Heart left ventricle (tissue), 16 donors: ENCODE data around the gene NADSYN1. TPM values are rescaled to one million over a fixed set of nuclear protein-coding genes. Genes with fewer than 3 reads are reported as not detected.

Source experiments
- ATAC-seq, 4 donors: fragments of 200-7000 bp; cut with Tn5 transposase; one replicate each; pipeline ENCODE4 v1.9.1; 2020 to 2022; ENCODE audit warnings: moderate library complexity in 4 of 4, mild to moderate bottlenecking in 3 of 4, moderate number of reproducible peaks in 1 of 4
- DNase-seq, 5 donors: peaks; one replicate each; pipeline ENCODE4 v3.0.0-alpha.2; 2020
- H3K27ac ChIP-seq, 12 donors: fragments of 200-600 bp; sonication (generic) in 4 of 12; one replicate each; pipeline versions ENCODE4 v1.5.0 to v1.8.0; 2016 to 2022; ENCODE audit warnings: mild to moderate bottlenecking in 2 of 12
- H3K27me3 ChIP-seq, 9 donors: fragments of 200-600 bp; sonication (generic) in 2 of 9; one replicate each; pipeline versions ENCODE4 v1.5.1 to v1.8.0; 2016 to 2022; ENCODE audit warnings: mild to moderate bottlenecking in 3 of 9
- H3K36me3 ChIP-seq, 9 donors: fragments of 200-600 bp; sonication (generic) in 2 of 9; one replicate each; pipeline versions ENCODE4 v1.5.0 to v1.8.0; 2018 to 2022; ENCODE audit warnings: mild to moderate bottlenecking in 2 of 9
- H3K4me1 ChIP-seq, 12 donors: fragments of 200-600 bp; sonication (generic) in 4 of 12; one replicate each; pipeline versions ENCODE4 v1.5.0 to v1.8.0; 2016 to 2022; ENCODE audit warnings: mild to moderate bottlenecking in 3 of 12
- H3K4me3 ChIP-seq, 12 donors: fragments of 200-600 bp; sonication (generic) in 4 of 12; one replicate each; pipeline versions ENCODE4 v1.5.0 to v1.8.0; 2017 to 2022; ENCODE audit warnings: mild to moderate bottlenecking in 9 of 12, moderate library complexity in 4 of 12
- H3K9me3 ChIP-seq, 12 donors: fragments of 200-600 bp; sonication (generic) in 4 of 12; one replicate each; pipeline versions ENCODE4 v1.5.0 to v1.8.0; 2016 to 2022; ENCODE audit warnings: mild to moderate bottlenecking in 1 of 12
- POLR2A ChIP-seq, 2 donors: fragments of 450-650 bp; IDR thresholded peaks; one replicate each; pipeline ENCODE4 v1.6.1; 2017; ENCODE audit warnings: antibody characterized with exemption in 2 of 2, mild to moderate bottlenecking in 2 of 2, moderate library complexity in 2 of 2
- WGBS, 4 donors: extraction: QIAGEN DNeasy Blood & Tissue Kit in 2 of 4; methylation state at CpG; one replicate each; pipeline versions ENCODE4 v1.1.5 to v1.1.7; 2013 to 2018; 5-methylcytosine and 5-hydroxymethylcytosine counted together
- intact Hi-C, 10 donors: fragments of 100-400 bp; cut with DNase I; formaldehyde crosslinking; loops; one replicate each; pipeline versions ENCODE4 v1.11.1 to v1.14.2; 2022
- polyA plus RNA-seq, 2 donors: library from polyadenylated mRNA; stranded (reverse); fragments of 200-250 nt; gene quantifications; one replicate each; pipeline ENCODE4 v1.2.3, GENCODE V29; 2013
- total RNA-seq, 9 donors: library from RNA; depleted of rRNA in 2 of 9; stranded (reverse); fragments of >200 nt in 2 of 9; fragmentation: NEBNext Ultra II Directional in 3 of 9; extraction: Animal tissue kit (Norgen Biotek cat#: 25700) in 3 of 9; gene quantifications; one replicate each; pipeline versions ENCODE4 v1.1.0 to v1.2.4, GENCODE V29; 2016 to 2023
- TF ChIP-seq, protein P1 (sequence below), 12 donors: fragments of 200-600 bp; sonication (generic) in 4 of 12; IDR thresholded peaks; one replicate each; pipeline versions ENCODE4 v1.5.0 to v1.8.0; 2018 to 2022; ENCODE audit warnings: antibody characterized with exemption in 12 of 12, mild to moderate bottlenecking in 5 of 12
- donor health status: ischemic (EF 13 %, LVEDD 7.1; RV severe dilation, severe dysfunction).
- donor health status: healthy with polysubstance abuse.
- donor health status: DM: no; HTN: yes; CAD: no.
- donor health status: DM: no; HTN: no; CAD: no.
- donor health status: ischemic (EF 25% LVEDD 6.9; RV normal size, moderate dysfunction).
- donor health status: ischemic (EF 25% LVEDD 5.7; RV mildly dilated, moderate dysfunction).
- donor health status: healthy.
- donor health status: DM: yes; HTN: yes; CAD: no.
- donor health status: ischemic (EF 35%, LVEDD 5.7; RV mildly dilated, moderate dysfunction).
- donor health status: nonischemic (EF 11% LVEDD 7.7; RV severe dilation, severe dysfunction).
- donor health status: DM: yes; HTN: yes; CAD: no.
- donor health status: PGD.
- donor health status: ischemic (EF 29% LVEDD 5.4; RV normal size, mild dysfunction).
- donor health status: nonischemic (EF 23%, LVEDD 6.1; RV moderate dilation, normal function).

NADSYN1 gene
- total and polyA plus RNA-seq, 11 donors: 11.4 to 41.9 (median 19.4) TPM

DNA sequence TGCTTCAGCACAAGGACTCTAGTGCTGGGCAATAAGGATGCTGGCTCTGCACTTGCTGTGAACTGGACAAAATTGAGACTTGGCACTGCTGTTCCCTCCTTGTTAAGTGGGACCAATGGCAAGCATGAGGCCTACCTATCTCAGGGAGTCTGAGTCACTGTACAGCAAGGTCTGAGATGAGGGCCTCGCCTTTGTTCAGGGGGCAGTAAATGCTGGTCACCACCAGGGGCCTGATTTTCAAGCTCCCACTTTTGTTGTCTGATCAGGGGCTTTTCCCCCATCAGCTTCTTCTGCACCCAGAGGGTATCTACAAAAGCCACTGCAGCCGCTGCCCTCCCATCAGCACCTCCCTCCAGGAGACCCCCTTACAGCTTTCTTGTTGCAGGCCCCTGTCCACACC, 27.6 kb upstream of the NADSYN1 start:
- H3K27me3 ChIP-seq: no peaks in the 10 kb centered on the region
- H3K36me3 ChIP-seq: no peaks in the 10 kb centered on the region
- H3K4me1 ChIP-seq: peaks cover 0 to 5% (median 0%) of the 10 kb centered on the region in 12 donors
- H3K27ac ChIP-seq: no peak overlapping the region
- no peak for TF ChIP-seq POLR2A (IDR thresholded peaks at IDR 0.05)
- TF ChIP-seq, protein P1, sequence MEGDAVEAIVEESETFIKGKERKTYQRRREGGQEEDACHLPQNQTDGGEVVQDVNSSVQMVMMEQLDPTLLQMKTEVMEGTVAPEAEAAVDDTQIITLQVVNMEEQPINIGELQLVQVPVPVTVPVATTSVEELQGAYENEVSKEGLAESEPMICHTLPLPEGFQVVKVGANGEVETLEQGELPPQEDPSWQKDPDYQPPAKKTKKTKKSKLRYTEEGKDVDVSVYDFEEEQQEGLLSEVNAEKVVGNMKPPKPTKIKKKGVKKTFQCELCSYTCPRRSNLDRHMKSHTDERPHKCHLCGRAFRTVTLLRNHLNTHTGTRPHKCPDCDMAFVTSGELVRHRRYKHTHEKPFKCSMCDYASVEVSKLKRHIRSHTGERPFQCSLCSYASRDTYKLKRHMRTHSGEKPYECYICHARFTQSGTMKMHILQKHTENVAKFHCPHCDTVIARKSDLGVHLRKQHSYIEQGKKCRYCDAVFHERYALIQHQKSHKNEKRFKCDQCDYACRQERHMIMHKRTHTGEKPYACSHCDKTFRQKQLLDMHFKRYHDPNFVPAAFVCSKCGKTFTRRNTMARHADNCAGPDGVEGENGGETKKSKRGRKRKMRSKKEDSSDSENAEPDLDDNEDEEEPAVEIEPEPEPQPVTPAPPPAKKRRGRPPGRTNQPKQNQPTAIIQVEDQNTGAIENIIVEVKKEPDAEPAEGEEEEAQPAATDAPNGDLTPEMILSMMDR (IDR thresholded peaks at IDR 0.05): no peak
- H3K9me3 ChIP-seq: peaks cover 0 to 7% (median 0%) of the 10 kb centered on the region in 12 donors
- no peak for DNase-seq
- ATAC-seq: no peak
- H3K4me3 ChIP-seq: no peak overlapping the region
- intact Hi-C loops: loop anchor here in 1 of 10 donors (10.0 kb wide), 1 partner anchor 611 kb away; no protein-coding TSS in a partner anchor
- WGBS, 4 donors: 84 to 90% (median 88%) methylated on average over 2 of the region's 2 CpGs

DNA sequence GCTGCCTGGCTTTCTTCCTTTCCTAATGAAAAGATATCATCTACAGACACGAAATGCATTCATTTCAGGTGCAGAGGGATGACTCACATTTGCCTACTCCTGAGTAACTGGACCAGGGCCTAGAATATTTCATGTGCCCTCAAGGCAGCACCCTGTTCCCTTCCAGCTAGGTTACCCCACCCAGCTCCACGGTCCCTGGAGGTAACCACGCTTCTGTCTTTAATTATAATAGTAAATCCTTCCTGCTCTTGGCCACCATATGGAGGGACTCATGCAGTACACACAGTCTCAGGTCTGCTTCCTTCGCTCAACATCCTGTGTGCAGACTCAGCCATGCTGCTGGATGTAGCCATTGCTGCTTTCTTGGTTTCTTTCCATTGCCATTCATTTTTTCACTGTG, 27.1 kb upstream of the NADSYN1 start:
- no peak for ATAC-seq
- 70 to 74% (median 70%) methylated on average over 4 of the region's 4 CpGs for WGBS, 4 donors
- no peak for DNase-seq
- Histone ChIP-seq H3K27me3 (no peaks in the 10 kb centered on the region), H3K27ac (no peak overlapping the region), H3K36me3 (no peaks in the 10 kb centered on the region), H3K9me3 (peaks cover 0 to 7% (median 0%) of the 10 kb centered on the region in 12 donors), H3K4me1 (peaks cover 0 to 5% (median 0%) of the 10 kb centered on the region in 12 donors), H3K4me3 (no peak overlapping the region)
- intact Hi-C loops: loop anchor here in 1 of 10 donors (10.0 kb wide), 1 partner anchor 611 kb away; no protein-coding TSS in a partner anchor
- TF ChIP-seq, protein P1 (IDR thresholded peaks at IDR 0.05): no peak
- TF ChIP-seq POLR2A (IDR thresholded peaks at IDR 0.05): no peak

DNA sequence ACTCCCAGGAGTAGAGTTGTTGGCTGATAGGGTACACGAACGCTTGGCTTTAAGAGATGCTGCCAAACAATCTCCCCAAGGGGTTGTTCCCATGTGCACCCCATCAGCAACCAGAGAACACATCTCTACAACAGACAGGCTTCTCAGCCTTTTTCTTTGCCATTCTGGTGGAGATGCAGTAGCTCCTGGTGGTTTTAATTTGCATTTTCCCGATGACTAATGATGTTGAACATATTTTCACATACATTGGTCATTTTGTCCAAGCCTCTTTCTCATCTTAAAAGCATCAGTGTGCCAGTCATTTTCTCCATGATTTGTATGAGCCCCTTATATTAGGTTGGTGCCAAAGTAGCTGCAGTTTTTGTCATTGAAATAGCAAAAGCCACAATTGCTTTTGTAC, 26.6 kb upstream of the NADSYN1 start:
- H3K4me1 ChIP-seq: peaks cover 0 to 5% (median 0%) of the 10 kb centered on the region in 12 donors
- intact Hi-C loops: loop anchor here in 1 of 10 donors (10.0 kb wide), 1 partner anchor 612 kb away; no protein-coding TSS in a partner anchor
- ATAC-seq (no peak), DNase-seq (no peak)
- TF ChIP-seq, protein P1 (IDR thresholded peaks at IDR 0.05): no peak
- TF ChIP-seq POLR2A (IDR thresholded peaks at IDR 0.05): no peak
- H3K27ac ChIP-seq: no peak overlapping the region
- H3K4me3 ChIP-seq: no peak overlapping the region
- whole genome bisulfite sequencing, 4 donors: 72 to 80% (median 77%) methylated on average over 3 of the region's 3 CpGs
- no peaks in the 10 kb centered on the region for H3K36me3 ChIP-seq
- no peaks in the 10 kb centered on the region for H3K27me3 ChIP-seq
- peaks cover 0 to 7% (median 0%) of the 10 kb centered on the region in 12 donors for H3K9me3 ChIP-seq

DNA sequence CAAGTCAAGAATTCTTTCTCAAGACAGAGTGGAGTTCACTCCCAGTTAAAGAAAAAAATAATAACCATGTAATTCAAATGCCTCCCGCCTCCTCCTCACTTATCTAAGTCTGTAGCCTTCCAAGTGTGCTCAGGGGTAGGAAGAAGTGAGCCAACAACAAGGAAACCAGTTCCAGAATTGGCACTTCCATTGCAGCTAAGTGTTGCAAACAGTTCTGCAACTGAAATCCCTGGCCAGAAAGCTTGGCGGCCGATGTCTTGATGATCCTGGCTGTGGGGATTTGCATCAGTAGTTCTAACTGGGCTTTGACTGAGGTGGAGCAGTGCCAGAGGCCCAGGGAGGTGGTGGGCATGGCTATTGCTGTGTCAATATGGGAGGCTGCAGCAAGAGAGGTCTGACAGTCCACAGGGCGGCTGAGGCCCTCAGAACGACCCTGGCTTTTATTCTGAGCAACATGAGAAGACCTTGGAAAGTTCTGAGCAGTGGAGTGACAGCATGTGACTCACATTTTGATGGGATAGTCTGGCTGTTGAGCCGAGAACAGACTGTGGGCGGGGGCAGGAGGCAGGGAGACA, 24.1 kb upstream of the NADSYN1 start:
- H3K27me3 ChIP-seq: no peaks in the 10 kb centered on the region
- no peak overlapping the region for H3K4me3 ChIP-seq
- peak in 2 of 4 donors; percentile 27 to 44 for ATAC-seq
- no peak overlapping the region for H3K27ac ChIP-seq
- peaks cover 0 to 7% (median 0%) of the 10 kb centered on the region in 12 donors for H3K9me3 ChIP-seq
- peaks cover 0 to 15% (median 7%) of the 10 kb centered on the region in 12 donors for H3K4me1 ChIP-seq
- no peak for TF ChIP-seq POLR2A (IDR thresholded peaks at IDR 0.05)
- TF ChIP-seq, protein P1 (IDR thresholded peaks at IDR 0.05): no peak
- peak in 1 of 5 donors; percentile 48 for DNase-seq
- H3K36me3 ChIP-seq: no peaks in the 10 kb centered on the region
- 66 to 76% (median 67%) methylated on average over 7 of the region's 7 CpGs for WGBS, 4 donors
- intact Hi-C loops: loop anchor here in 1 of 10 donors (10.0 kb wide), 1 partner anchor 614 kb away; no protein-coding TSS in a partner anchor
